ENCODE data around the gene DAD1. TPM values are rescaled to one million over a fixed set of nuclear protein-coding genes. Genes with fewer than 3 reads are reported as not detected.

DAD1 gene
- total RNA-seq, 1 donor from 2014 or later: 155 TPM

GRCh38 chr14:22553445-22553844 lies 35.6 kb downstream of the DAD1 start:
- no peak overlapping the region for H3K4me3 Mint-ChIP-seq
- no peaks in the 10 kb centered on the region for H3K36me3 Mint-ChIP-seq (ENCODE audit: low read depth)
- no peak overlapping the region for H3K27ac Mint-ChIP-seq (ENCODE audit: unreplicated experiment)
- no peak for DNase-seq (ENCODE audit: low read depth, low spot score)
- no peaks in the 10 kb centered on the region for H3K9me3 Mint-ChIP-seq
- H3K27me3 Mint-ChIP-seq (ENCODE audit: low read depth): no peaks in the 10 kb centered on the region
- peaks cover 40% of the 10 kb centered on the region for H3K4me1 Mint-ChIP-seq
- no peak for TF ChIP-seq CTCF (conservative IDR thresholded peaks at IDR 0.05)

GRCh38 chr14:22552827-22553076 lies 36.3 kb downstream of the DAD1 start:
- Mint-ChIP-seq H3K27ac (ENCODE audit: unreplicated experiment) (no peak overlapping the region), H3K4me1 (peaks cover 35% of the 10 kb centered on the region), H3K36me3 (ENCODE audit: low read depth) (no peaks in the 10 kb centered on the region), H3K9me3 (no peaks in the 10 kb centered on the region), H3K4me3 (no peak overlapping the region), H3K27me3 (ENCODE audit: low read depth) (no peaks in the 10 kb centered on the region)
- no peak for TF ChIP-seq CTCF (conservative IDR thresholded peaks at IDR 0.05)
- no peak for DNase-seq (ENCODE audit: low read depth, low spot score)

DNA sequence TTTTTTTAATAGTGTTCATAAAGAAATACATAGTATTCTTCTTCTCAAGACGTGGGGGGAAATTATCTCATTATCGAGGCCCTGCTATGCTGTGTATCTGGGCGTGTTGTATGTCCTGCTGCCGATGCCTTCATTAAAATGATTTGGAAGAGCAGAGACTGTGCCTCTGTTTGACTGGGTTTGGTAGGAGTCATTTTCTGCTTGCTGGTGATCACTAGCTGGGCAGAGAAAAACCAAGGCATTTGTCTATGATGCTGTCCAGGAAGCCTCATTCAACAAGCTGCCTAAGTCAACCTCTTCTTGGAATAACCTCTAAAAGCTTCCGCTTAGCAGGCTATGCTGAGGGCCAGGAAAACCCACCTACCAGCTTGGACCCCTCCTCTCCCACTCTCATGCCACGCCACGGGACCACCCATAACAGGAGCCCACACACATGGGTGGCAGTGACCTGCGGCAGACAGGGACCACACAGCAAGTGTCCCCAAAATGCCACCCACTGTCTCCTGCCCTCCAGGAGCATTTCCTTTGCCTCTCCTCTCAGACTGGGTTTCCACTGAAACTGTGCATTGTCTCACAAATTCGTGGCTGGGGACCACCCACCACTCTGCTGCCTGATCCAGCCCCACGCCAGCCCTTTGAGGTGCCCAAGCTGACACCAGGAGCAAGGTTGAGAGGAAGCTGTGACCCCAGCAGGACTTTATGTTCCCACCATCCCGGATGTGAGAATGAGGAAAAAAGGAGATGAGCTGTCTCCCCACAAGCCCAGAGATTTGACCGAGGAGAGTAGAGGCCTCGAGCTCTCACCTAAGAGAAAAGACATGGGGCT lies 36.8 kb downstream of the DAD1 start:
- Mint-ChIP-seq H3K27ac (ENCODE audit: unreplicated experiment) (no peak overlapping the region), H3K4me1 (peaks cover 30% of the 10 kb centered on the region), H3K9me3 (no peaks in the 10 kb centered on the region), H3K27me3 (ENCODE audit: low read depth) (no peaks in the 10 kb centered on the region), H3K36me3 (ENCODE audit: low read depth) (no peaks in the 10 kb centered on the region), H3K4me3 (no peak overlapping the region)
- DNase-seq (ENCODE audit: low read depth, low spot score): no peak
- no peak for TF ChIP-seq CTCF (conservative IDR thresholded peaks at IDR 0.05)

- Mint-ChIP-seq H3K27ac (ENCODE audit: unreplicated experiment) (no peak overlapping the region), H3K4me3 (no peak overlapping the region), H3K4me1 (peaks cover 24% of the 10 kb centered on the region), H3K9me3 (no peaks in the 10 kb centered on the region), H3K27me3 (ENCODE audit: low read depth) (no peaks in the 10 kb centered on the region), H3K36me3 (ENCODE audit: low read depth) (no peaks in the 10 kb centered on the region)
- DNase-seq (ENCODE audit: low read depth, low spot score): no peak
- no peak for TF ChIP-seq CTCF (conservative IDR thresholded peaks at IDR 0.05)
Observed at GRCh38 chr14:22551605-22551997, 37.4 kb downstream of the DAD1 start.

DNA sequence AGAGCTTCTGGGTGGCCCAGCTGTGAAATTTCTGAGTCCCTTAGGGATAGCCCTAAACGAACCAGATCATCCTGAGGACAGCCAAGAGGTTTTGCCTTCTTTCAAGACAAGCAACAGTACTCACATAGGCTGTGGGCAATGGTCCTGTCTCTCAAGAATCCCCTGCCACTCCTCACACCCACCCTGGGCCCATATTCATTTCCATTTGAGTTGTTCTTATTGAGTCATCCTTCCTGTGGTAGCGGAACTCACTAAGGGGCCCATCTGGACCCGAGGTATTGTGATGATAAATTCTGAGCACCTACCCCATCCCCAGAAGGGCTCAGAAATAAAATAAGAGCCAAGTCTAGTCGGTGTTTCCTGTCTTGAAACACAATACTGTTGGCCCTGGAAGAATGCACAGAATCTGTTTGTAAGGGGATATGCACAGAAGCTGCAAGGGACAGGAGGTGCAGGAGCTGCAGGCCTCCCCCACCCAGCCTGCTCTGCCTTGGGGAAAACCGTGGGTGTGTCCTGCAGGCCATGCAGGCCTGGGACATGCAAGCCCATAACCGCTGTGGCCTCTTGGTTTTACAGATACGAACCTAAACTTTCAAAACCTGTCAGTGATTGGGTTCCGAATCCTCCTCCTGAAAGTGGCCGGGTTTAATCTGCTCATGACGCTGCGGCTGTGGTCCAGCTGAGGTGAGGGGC lies 38.9 kb downstream of the DAD1 start:
- Mint-ChIP-seq H3K4me3 (no peak overlapping the region), H3K27ac (ENCODE audit: unreplicated experiment) (peak overlapping the region; percentile 35)

More for the DNA sequence above, 38.9 kb downstream of the DAD1 start:
- TF ChIP-seq CTCF (conservative IDR thresholded peaks at IDR 0.05): no peak
- Mint-ChIP-seq H3K4me1 (peaks cover 26% of the 10 kb centered on the region), H3K27me3 (ENCODE audit: low read depth) (peaks cover 3% of the 10 kb centered on the region), H3K36me3 (ENCODE audit: low read depth) (no peaks in the 10 kb centered on the region), H3K9me3 (no peaks in the 10 kb centered on the region)
- no peak for DNase-seq (ENCODE audit: low read depth, low spot score)
